Cardiac muscle cell (in vitro differentiated cells and primary cell): ENCODE results near the gene IRF5. TPM values are rescaled to one million over a fixed set of nuclear protein-coding genes. Genes with fewer than 3 reads are reported as not detected.

Source experiments
- DNase-seq, 2 donors: peaks; one replicate each; pipeline versions ENCODE4 v3.0.0 to v3.0.0-alpha.2; 2010 to 2017; ENCODE audit warnings: low read depth in 1 of 2, low spot score in 1 of 2
- H3K27ac ChIP-seq: fragments of 200-600 bp; sonication (generic); 2 replicates; pipeline ENCODE4 v1.5.1; 2016
- H3K27me3 ChIP-seq: fragments of 200-600 bp; sonication (generic); 2 replicates; pipeline ENCODE4 v1.6.0; 2016; ENCODE audit warnings: control low read depth
- H3K36me3 ChIP-seq: fragments of 200-600 bp; sonication (generic); 2 replicates; pipeline ENCODE4 v1.5.1; 2016; ENCODE audit warnings: control low read depth
- H3K4me1 ChIP-seq: fragments of 200-600 bp; sonication (generic); 2 replicates; pipeline ENCODE4 v1.8.1; 2017; ENCODE audit warnings: low read depth, mild to moderate bottlenecking, mixed run types
- H3K4me3 ChIP-seq: fragments of 200-600 bp; sonication (generic); 2 replicates; pipeline ENCODE4 v1.5.1; 2016; ENCODE audit warnings: mild to moderate bottlenecking
- H3K9me3 ChIP-seq: fragments of 200-600 bp; sonication (generic); 2 replicates; pipeline ENCODE4 v1.5.1; 2017; ENCODE audit warnings: low read depth, mild to moderate bottlenecking, control low read depth
- polyA plus RNA-seq: library from polyadenylated mRNA; unstranded; fragments of >200 nt; fragmentation: Nextera tagmentation; extraction: Ambion mirVana; gene quantifications from 2 replicates; pipeline ENCODE4 v1.2.1, GENCODE V29; 2016
- total RNA-seq: library from RNA; depleted of rRNA; stranded (reverse); fragments of >200 nt; gene quantifications from 2 replicates; pipeline ENCODE4 v1.2.3, GENCODE V29; 2016
- TF ChIP-seq, protein P1 (sequence below): IDR thresholded peaks from 2 replicates; pipeline ENCODE4 v1.5.1; 2012; ENCODE audit warnings: low read depth, mild to moderate bottlenecking, low read length

The IRF5 gene
- total and polyA plus RNA-seq, 2 experiments from 2014 or later: not detected

DNA sequence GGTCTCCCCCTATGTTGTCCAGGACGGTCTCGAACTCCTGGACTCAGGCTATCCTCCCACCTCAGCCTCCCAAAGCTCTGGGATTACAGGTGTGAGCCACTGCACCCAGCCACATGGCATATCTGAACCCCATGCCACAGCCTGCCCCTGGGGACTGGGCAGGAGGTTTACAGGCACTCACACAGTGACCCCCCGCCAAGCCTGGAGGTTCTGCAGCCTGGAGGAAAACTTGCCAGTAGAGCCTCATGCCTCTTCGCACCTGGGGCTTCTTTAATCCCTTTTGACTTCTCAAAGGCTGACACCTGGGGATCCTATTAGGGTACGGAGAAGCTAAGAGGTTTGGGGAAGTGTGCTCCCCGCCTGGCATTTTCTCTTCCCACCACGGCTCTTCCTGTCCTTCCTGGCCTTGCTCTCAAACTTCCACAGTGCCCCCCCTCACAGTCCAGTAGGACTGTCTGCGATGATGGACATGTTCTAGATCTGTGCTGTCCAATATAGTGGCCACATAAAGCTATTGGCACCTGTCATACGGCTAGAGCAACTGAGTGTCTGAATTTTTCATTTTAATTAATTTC is 15.8 kb upstream of the IRF5 start:
- Histone ChIP-seq H3K4me1 (no peaks in the 10 kb centered on the region), H3K36me3 (no peaks in the 10 kb centered on the region), H3K27ac (no peak overlapping the region), H3K9me3 (no peaks in the 10 kb centered on the region), H3K27me3 (peaks cover 38% of the 10 kb centered on the region), H3K4me3 (no peak overlapping the region)
- TF ChIP-seq, protein P1, sequence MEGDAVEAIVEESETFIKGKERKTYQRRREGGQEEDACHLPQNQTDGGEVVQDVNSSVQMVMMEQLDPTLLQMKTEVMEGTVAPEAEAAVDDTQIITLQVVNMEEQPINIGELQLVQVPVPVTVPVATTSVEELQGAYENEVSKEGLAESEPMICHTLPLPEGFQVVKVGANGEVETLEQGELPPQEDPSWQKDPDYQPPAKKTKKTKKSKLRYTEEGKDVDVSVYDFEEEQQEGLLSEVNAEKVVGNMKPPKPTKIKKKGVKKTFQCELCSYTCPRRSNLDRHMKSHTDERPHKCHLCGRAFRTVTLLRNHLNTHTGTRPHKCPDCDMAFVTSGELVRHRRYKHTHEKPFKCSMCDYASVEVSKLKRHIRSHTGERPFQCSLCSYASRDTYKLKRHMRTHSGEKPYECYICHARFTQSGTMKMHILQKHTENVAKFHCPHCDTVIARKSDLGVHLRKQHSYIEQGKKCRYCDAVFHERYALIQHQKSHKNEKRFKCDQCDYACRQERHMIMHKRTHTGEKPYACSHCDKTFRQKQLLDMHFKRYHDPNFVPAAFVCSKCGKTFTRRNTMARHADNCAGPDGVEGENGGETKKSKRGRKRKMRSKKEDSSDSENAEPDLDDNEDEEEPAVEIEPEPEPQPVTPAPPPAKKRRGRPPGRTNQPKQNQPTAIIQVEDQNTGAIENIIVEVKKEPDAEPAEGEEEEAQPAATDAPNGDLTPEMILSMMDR: no peak
- DNase-seq: no peak

DNA sequence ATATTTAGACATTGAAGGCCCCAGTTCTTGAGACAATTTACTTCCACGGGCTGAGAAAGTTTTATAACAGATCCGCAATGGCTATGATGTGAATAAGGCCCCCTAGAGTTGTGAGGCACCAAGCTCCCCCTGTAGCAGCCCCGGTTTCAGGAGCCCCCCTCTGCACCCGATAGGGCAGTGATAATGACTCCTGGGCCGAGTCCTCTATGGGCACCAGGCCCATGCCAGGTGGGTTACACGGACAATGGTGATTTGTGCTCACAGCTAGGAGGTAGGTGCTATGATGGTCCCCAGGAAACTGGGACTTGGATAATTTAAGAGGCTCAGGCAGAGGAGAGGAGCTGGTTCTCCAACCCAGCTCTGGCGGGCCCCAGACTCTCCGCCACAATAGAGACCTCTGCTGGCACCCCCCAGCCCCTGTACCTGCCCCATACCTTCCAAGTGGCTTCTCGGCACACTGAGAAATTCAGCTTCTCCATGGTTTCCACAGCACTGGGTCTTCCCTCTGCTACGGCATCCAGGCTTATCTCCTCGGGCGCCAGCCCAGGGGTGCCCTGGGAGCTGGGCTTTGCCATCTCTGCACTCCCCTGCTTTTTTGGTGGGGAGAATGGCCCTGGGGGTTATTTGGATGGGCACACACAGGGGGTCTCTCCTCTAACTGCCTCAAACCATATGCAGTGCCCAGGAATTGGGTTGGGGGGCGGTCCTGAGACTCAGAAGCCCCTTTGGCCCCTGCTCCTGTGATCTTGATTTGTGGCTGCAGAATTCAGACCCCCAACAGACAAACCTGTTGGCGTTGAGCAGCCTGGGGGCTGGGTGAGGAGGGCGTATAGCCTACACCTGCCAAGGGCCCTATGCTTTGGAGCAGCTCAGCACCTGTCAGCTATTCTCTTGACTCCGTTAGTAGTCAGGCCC is 15.0 kb upstream of the IRF5 start:
- Histone ChIP-seq H3K27ac (no peak overlapping the region), H3K4me1 (no peaks in the 10 kb centered on the region), H3K27me3 (peaks cover 32% of the 10 kb centered on the region), H3K4me3 (no peak overlapping the region), H3K36me3 (no peaks in the 10 kb centered on the region), H3K9me3 (no peaks in the 10 kb centered on the region)
- DNase-seq: no peak
- TF ChIP-seq, protein P1: no peak

DNA sequence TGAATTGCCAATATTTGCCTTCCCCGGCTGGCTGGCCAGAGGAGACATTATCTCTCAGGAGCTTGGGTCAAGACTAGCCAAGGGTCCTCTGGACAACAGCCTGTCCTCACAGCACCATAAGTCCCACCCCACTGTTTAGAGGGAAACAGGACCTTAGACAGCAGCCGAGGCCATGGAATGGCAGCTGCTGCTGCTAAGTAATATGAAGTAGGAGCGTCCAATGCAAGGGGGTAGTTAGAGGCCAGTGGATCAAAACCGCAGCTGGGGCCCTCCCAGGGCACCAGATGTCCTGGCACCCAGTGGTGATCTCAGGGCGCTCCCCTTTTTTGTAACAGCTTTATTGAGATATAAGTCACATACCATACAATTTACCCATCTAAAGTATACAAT is 14.3 kb upstream of the IRF5 start:
- Histone ChIP-seq H3K36me3 (no peaks in the 10 kb centered on the region), H3K9me3 (no peaks in the 10 kb centered on the region), H3K4me3 (no peak overlapping the region), H3K4me1 (no peaks in the 10 kb centered on the region), H3K27ac (no peak overlapping the region), H3K27me3 (peaks cover 25% of the 10 kb centered on the region)
- DNase-seq: no peak
- TF ChIP-seq, protein P1: no peak

DNA sequence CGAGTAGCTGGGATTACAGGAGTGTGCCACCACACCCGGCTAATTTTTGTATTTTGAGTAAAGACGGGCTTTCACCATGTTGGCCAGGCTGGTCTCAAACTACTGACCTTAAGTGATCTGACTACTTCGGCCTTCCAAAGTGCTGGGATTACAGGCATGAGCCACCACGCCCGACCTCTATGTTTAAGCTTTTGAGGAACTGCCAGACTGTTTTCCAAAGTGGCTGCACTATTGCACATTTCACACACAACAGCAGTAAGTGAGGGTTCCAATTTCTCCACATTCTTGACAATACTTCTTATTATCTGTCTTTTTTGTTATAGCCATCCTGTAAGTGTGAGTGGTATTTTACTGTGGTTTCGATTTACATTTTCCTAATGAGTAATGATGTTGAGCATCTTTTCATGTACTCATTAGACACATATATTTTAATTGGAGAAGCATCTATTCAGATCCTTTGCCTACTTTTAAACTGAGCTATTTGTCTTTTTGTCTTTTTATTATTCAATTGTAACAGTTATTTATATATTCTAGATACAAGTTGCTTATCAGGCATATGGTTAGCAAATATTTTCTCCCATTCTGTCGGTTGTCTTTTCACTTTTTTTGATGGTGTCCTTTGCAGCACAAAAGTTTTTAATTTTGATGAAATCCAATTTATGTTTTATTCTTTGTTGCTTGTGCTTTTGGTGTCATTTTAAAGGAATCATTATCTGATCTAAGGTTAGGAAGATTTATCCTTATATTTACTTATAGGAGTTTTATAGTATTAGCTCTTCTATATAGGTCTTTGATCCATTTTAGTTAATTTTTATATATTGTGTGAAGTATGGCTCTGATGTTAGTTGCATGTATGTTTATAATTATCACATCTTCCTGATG is 12.8 kb upstream of the IRF5 start:
- no peak for DNase-seq
- H3K4me1 ChIP-seq: no peaks in the 10 kb centered on the region
- no peaks in the 10 kb centered on the region for H3K36me3 ChIP-seq
- TF ChIP-seq, protein P1: no peak
- H3K9me3 ChIP-seq: no peaks in the 10 kb centered on the region
- no peak overlapping the region for H3K27ac ChIP-seq
- H3K4me3 ChIP-seq: no peak overlapping the region
- peaks cover 12% of the 10 kb centered on the region for H3K27me3 ChIP-seq

DNA sequence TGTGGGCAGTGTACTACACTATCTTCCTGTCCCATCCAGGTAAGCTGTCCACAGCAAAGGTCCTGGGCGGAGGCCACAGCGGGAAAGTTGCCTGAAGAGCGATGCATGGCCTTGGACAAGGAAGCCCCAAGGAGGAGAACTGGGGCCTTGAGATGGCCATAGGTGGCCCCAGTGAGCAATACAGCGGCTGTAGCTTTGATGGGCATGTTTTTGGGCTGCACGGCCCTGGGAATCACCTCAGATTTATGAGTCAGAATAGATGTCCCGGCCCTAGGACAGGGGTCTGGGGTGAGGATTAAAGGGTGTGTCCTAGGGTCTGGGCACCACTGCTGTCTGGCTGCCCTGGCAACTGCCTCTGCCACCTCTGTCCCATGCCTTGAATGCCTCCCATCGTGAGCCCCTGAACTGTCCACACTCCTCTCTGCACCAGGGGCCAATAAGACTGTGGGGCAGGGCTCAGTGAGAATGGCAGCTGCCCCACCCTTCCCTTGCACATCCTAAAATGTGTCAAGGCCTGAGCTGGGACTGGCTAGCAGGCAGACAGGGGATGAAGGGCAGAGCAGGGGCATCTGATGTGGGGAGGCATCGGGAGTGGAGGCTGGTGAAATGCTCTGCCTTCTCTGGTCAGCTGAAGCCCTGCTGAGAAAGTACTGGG is 9.4 kb upstream of the IRF5 start:
- H3K4me1 ChIP-seq: no peaks in the 10 kb centered on the region
- H3K27ac ChIP-seq: no peak overlapping the region
- no peaks in the 10 kb centered on the region for H3K9me3 ChIP-seq
- TF ChIP-seq, protein P1: no peak
- H3K36me3 ChIP-seq: no peaks in the 10 kb centered on the region
- DNase-seq: no peak
- H3K4me3 ChIP-seq: no peak overlapping the region
- peaks cover 5% of the 10 kb centered on the region for H3K27me3 ChIP-seq
